Adrenal gland (tissue), 12 donors: Measurements from ENCODE around the gene SUPT4H1. TPM values are rescaled to one million over a fixed set of nuclear protein-coding genes. Genes with fewer than 3 reads are reported as not detected.
A peak's percentile ranks its signal among the peaks of the same experiment; 100 is the strongest.

Experiments used
- DNase-seq, 7 donors: peaks; one replicate each; pipeline ENCODE4 v3.0.0-alpha.2; 2019 to 2020
- H3K27ac ChIP-seq, 5 donors: fragments of 200-600 bp; sonication (generic) in 4 of 5; 1 replicate in 3 of 5; 2 replicates in 2 of 5; pipeline versions ENCODE4 v1.5.1 to v1.8.0; 2016 to 2020; ENCODE audit warnings: mild to moderate bottlenecking in 1 of 5
- H3K27me3 ChIP-seq: fragments of 200-600 bp; 2 replicates; pipeline ENCODE4 v1.8.0; 2021
- H3K36me3 ChIP-seq, 2 donors: fragments of 200-600 bp; replicated peaks in 1 of 2; 1 replicate in 1 of 2; 2 replicates in 1 of 2; pipeline versions ENCODE4 v1.5.1 to v1.8.0; 2018 to 2022
- H3K4me1 ChIP-seq, 2 donors: fragments of 200-600 bp; replicated peaks in 1 of 2; 1 replicate in 1 of 2; 2 replicates in 1 of 2; pipeline versions ENCODE4 v1.5.1 to v1.8.0; 2018 to 2021
- H3K4me3 ChIP-seq, 4 donors: fragments of 200-600 bp; sonication (generic) in 3 of 4; one replicate each; pipeline ENCODE4 v1.5.1; 2016 to 2018
- H3K9me3 ChIP-seq, 3 donors: fragments of 200-600 bp; sonication (generic) in 1 of 3; replicated peaks in 1 of 3; 1 replicate in 2 of 3; 2 replicates in 1 of 3; pipeline versions ENCODE4 v1.5.1 to v1.8.0; 2016 to 2021
- POLR2A ChIP-seq, 2 donors: fragments of 450-650 bp; IDR thresholded peaks; one replicate each; pipeline ENCODE4 v1.6.1; 2017; ENCODE audit warnings: antibody characterized with exemption in 2 of 2, mild to moderate bottlenecking in 2 of 2, moderate library complexity in 1 of 2
- WGBS, 4 donors: extraction: QIAGEN DNeasy Blood & Tissue Kit in 2 of 4; methylation state at CpG; one replicate each; pipeline versions ENCODE4 v1.1.5 to v1.1.7; 2013 to 2017; 5-methylcytosine and 5-hydroxymethylcytosine counted together
- intact Hi-C, 2 donors: fragments of 100-400 bp; cut with DNase I; formaldehyde crosslinking; loops; one replicate each; pipeline versions ENCODE4 v1.14.1 to v1.15.0; 2022 to 2023
- polyA plus RNA-seq, 3 donors: library from polyadenylated mRNA; stranded (reverse); fragments of 200-250 nt in 2 of 3; fragments of 350-450 nt in 1 of 3; fragmentation: Illumina TruSeq in 1 of 3; extraction: RNeasy Lipid Tissue Mini Kit (QIAGEN cat#74804) in 1 of 3; gene quantifications; one replicate each; pipeline ENCODE4 v1.2.3, GENCODE V29; 2013 to 2014
- total RNA-seq, 9 donors: library from RNA; depleted of rRNA in 4 of 9; stranded (reverse); fragments of >200 nt in 4 of 9; fragments of 120-200 nt in 1 of 9; fragmentation: NEBNext Ultra II Directional in 1 of 9; extraction: Animal tissue kit (Norgen Biotek cat#: 25700) in 1 of 9; gene quantifications; one replicate each; pipeline versions ENCODE4 v1.1.0 to v1.2.4, GENCODE V29; 2013 to 2023
- TF ChIP-seq, protein P1 (sequence below), 6 experiments: fragments of 450-650 bp in 4 of 6; fragments of 200-600 bp in 2 of 6; sonication (generic) in 1 of 6; IDR thresholded peaks; 1 replicate in 5 of 6; 2 replicates in 1 of 6; pipeline versions ENCODE4 v1.5.1 to v1.8.0; 2016 to 2021; ENCODE audit warnings: antibody characterized with exemption in 6 of 6, mild to moderate bottlenecking in 2 of 6, moderate library complexity in 1 of 6
- donor health status: healthy with polysubstance abuse.
- donor health status: Bipolar disorder and iron deficiency.
- donor health status: DM: yes; HTN: yes; CAD: no.
- donor health status: DM: no; HTN: no; CAD: no.
- donor health status: DM: no; HTN: no; CAD: no.
- donor health status: DM: yes; HTN: yes; CAD: no.

The SUPT4H1 gene
- total and polyA plus RNA-seq, 12 donors, result 58.6 to 178 (median 90.3) TPM

DNA sequence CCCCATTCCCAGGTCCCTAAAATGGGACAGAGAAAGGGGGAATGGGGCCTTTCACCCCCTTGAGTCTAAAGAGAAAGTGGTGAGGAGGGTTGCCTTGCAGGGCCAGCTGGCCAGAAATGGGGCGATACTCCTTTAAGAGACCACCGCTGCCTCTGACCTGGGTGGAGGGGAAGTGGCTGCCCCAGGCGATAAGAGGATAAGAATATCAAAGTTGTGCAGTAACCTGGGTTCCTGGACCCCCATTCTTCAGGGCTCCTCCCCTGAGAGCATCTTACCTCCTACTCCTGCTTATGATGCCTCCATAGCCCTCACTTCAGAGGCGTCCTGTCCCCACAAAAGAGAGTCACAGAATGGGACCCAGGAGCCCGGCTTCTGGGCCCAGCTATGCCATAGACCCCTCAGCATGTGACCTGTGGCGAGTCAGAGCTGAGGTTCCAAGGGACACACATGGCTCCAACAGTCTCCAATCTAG, 18.2 kb downstream of the SUPT4H1 start:
- WGBS, 4 donors, result 63 to 86% (median 76%) methylated on average over 3 to 6 of the region's 6 CpGs
- H3K27me3 ChIP-seq, result no peaks in the 10 kb centered on the region
- no peaks in the 10 kb centered on the region for H3K36me3 ChIP-seq
- H3K27ac ChIP-seq, result peak overlapping the region in 1 of 5 donors; percentile 92
- DNase-seq, result no peak
- no peaks in the 10 kb centered on the region for H3K9me3 ChIP-seq
- no peak overlapping the region for H3K4me3 ChIP-seq
- peaks cover 43 to 45% of the 10 kb centered on the region in 2 donors for H3K4me1 ChIP-seq
- TF ChIP-seq POLR2A (IDR thresholded peaks at IDR 0.05), result no peak
- TF ChIP-seq, protein P1, sequence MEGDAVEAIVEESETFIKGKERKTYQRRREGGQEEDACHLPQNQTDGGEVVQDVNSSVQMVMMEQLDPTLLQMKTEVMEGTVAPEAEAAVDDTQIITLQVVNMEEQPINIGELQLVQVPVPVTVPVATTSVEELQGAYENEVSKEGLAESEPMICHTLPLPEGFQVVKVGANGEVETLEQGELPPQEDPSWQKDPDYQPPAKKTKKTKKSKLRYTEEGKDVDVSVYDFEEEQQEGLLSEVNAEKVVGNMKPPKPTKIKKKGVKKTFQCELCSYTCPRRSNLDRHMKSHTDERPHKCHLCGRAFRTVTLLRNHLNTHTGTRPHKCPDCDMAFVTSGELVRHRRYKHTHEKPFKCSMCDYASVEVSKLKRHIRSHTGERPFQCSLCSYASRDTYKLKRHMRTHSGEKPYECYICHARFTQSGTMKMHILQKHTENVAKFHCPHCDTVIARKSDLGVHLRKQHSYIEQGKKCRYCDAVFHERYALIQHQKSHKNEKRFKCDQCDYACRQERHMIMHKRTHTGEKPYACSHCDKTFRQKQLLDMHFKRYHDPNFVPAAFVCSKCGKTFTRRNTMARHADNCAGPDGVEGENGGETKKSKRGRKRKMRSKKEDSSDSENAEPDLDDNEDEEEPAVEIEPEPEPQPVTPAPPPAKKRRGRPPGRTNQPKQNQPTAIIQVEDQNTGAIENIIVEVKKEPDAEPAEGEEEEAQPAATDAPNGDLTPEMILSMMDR (IDR thresholded peaks at IDR 0.05), result no peak
- intact Hi-C loops, result no loop called here

DNA sequence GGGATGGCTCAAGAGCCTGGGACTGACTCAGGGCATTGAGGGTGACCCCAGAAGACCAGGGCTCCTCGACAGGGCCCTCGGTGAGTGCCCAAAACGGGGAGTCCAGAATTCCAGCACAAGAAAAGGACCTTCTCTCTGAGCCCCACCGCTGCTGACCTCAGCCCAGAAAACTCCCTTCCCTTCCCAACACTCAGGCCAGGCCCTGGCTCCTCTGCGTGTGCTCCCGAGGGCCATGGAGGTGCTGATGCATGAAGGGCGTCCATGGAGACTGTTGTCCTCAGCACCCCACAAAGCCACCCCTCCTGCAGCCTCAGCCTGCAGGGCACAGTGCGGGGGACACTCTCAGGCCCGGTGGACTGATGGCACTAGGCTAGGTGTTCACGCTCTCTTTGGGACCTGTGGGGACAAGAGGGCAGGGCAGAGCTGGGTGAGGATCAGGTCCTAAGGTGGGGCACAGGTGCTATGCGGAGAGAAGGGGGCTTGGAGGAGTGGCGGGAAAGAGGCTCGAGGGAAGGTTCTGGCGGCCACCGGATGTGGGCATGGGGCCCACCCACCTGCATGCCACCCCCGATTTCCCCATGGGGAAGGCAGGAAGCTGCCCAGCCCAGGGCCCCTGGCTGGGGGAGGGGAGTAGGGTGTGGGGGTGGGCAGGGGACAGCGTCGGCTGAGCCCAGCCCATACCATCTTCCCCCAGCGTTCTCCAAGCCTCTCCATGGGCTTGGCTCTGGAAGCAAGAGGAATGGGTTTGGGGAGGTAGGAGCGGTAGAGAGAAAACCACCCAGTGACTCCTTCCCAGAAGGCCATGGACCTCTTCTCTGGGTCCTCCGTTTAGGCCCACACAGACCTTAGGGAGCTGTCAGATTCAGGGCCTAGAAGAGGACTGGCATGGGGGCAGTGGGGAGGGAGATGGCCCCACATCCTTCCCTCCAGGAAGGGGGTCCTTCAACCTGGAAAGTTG, 18.9 kb downstream of the SUPT4H1 start:
- DNase-seq, result no peak
- no peaks in the 10 kb centered on the region for H3K9me3 ChIP-seq
- no peak overlapping the region for H3K27ac ChIP-seq
- H3K36me3 ChIP-seq, result no peaks in the 10 kb centered on the region
- no peak overlapping the region for H3K4me3 ChIP-seq
- H3K27me3 ChIP-seq, result no peaks in the 10 kb centered on the region
- 70 to 87% (median 76%) methylated on average over 13 to 21 of the region's 21 CpGs for WGBS, 4 donors
- TF ChIP-seq POLR2A (IDR thresholded peaks at IDR 0.05), result no peak
- TF ChIP-seq, protein P1 (IDR thresholded peaks at IDR 0.05), result no peak
- intact Hi-C loops, result no loop called here
- peaks cover 38% of the 10 kb centered on the region in 2 donors for H3K4me1 ChIP-seq

DNA sequence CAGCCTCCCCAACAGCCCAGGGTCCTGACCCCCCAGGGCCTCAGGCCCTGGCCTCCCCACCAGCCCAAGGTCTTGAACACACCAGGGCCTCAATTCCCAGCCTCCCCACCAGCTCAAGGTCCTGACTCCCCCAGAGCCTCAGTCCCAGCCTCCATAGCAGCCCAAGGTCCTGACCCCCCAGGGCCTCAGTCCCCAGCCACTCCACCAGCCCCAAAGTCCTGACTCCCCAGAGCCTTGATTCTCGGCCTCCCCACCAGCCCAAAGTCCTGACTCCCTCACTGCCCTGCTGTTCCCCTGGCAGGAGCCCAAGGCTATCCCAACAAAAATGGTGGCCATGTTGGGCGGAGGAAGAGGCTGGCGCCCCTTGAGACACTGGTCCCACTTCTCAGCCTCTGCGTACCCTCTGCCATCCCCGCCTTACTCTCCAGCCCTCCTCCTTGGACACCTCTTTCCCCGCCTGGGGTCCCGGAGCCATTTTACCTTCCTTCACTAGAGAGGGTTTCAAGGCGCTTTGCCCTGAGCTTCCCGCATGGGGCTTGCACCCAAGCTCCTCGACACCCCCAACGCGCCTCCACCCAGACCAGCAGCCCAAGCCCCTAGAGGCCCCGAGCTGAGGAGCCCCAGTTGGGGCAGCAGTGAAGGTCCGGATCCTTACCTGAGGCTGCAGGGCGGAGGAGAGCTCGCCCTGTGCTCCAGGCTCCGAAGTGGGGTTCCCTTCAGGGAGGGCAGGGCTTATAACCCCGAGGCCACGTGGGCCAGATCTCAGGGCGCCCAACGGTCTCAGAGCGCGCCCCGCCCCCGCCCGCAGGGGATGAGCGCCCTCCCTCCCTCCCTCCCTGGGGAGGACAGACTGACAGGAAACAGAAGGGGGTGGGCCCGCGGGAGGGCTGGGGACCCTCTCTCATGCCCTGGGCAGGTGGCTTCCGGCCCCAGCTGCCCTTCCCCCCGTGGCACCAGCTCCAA, 19.9 kb downstream of the SUPT4H1 start:
- H3K27ac ChIP-seq, result peak overlapping the region in 2 of 5 donors; percentile 56 to 78

More for the DNA sequence above, 19.9 kb downstream of the SUPT4H1 start:
- intact Hi-C loops, result no loop called here
- no peaks in the 10 kb centered on the region for H3K9me3 ChIP-seq
- peak overlapping the region in 1 of 4 donors; percentile 48 for H3K4me3 ChIP-seq
- 70 to 75% (median 72%) methylated on average over 12 to 31 of the region's 31 CpGs for WGBS, 4 donors
- TF ChIP-seq POLR2A (IDR thresholded peaks at IDR 0.05), result peak; percentile 60 to 78
- TF ChIP-seq, protein P1 (IDR thresholded peaks at IDR 0.05), result no peak
- H3K36me3 ChIP-seq, result no peaks in the 10 kb centered on the region
- peaks cover 28 to 29% of the 10 kb centered on the region in 2 donors for H3K4me1 ChIP-seq
- H3K27me3 ChIP-seq, result no peaks in the 10 kb centered on the region
- DNase-seq, result peak; percentile 44 to 75 (median 64)
